ENCODE measurements around the gene GALNT11.

Gene GALNT11

GRCh38 chr7:151993977-151994676 is 31.3 kb upstream of the GALNT11 start:
- no peak overlapping the region for H3K4me3 ChIP-seq (ENCODE audit: insufficient read length, low read depth)
- no peak for TF ChIP-seq YY1 (IDR thresholded peaks at IDR 0.05; ENCODE audit: insufficient read depth, insufficient read length)
- no peak for TF ChIP-seq SUZ12 (IDR thresholded peaks at IDR 0.05; ENCODE audit: extremely low read depth, insufficient read depth, insufficient read length)
- no peak for TF ChIP-seq ZNF274 (IDR thresholded peaks at IDR 0.05; ENCODE audit: low read depth, low read length)
- no peaks in the 10 kb centered on the region for H3K27me3 ChIP-seq (ENCODE audit: insufficient read depth, insufficient read length)
- H3K36me3 ChIP-seq (ENCODE audit: insufficient read depth, insufficient read length, low read length): no peaks in the 10 kb centered on the region
- H3K9me3 ChIP-seq (ENCODE audit: insufficient read depth, low read length): no peaks in the 10 kb centered on the region
- H3K9ac ChIP-seq (ENCODE audit: insufficient read length, low read depth): no peak overlapping the region
- no peak for DNase-seq (ENCODE audit: low read depth, low spot score)
- no peaks in the 10 kb centered on the region for H3K4me1 ChIP-seq (ENCODE audit: insufficient read depth, insufficient read length)

DNA sequence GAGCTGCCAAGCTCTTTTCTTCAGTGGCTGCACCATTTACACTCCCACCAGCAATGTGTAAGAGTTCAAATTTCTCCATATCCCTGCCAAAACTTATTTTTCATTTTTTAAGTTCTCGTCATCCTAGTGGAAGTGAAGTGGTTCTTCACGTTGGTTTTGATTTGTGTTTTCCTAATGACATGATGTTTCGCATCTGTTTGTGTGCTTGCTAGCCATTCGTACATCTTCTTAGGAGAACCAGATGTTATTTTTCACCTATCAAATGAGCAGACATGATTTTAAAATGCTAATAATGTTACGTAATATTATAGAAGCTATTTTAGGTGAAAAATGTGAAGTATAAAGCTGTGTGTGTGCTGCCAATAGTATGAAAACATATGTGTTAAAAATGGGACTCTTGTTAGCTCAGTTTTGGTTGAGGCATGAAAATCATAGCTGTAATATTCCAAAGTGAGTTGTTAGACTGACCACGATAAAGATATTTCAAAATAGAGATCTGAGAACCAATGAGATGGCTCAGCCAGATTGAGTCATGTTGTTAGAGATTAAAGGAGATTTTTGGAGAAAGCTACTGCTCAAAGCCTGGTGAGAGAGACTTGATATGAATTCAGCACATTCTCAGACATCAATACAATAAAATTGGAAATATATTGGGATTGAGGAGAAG is 25.9 kb upstream of the GALNT11 start:
- no peak overlapping the region for H3K4me3 ChIP-seq (ENCODE audit: insufficient read length, low read depth)
- no peak for TF ChIP-seq ZNF274 (IDR thresholded peaks at IDR 0.05; ENCODE audit: low read depth, low read length)
- no peak for TF ChIP-seq YY1 (IDR thresholded peaks at IDR 0.05; ENCODE audit: insufficient read depth, insufficient read length)
- TF ChIP-seq SUZ12 (IDR thresholded peaks at IDR 0.05; ENCODE audit: extremely low read depth, insufficient read depth, insufficient read length): no peak

DNA sequence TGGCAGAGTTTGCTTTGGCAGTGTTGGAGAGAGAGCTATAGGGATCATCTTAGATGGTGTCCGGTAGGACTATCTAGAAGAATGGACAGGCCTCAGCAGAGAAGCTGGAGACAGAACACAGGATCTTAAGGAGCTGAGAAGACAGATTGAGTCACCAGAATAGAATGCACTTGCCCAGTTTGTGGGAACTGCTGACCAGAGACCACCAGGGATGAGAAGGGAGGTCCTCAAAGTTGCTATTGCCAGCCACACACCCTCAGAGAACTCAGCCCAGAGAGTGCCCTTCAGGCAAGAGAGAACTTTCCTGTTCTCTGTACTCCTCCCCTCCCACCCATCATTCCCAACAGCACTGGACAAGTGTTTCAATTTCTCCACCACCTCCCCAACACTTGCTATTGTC is 25.3 kb upstream of the GALNT11 start:
- Histone ChIP-seq H3K4me3 (ENCODE audit: insufficient read length, low read depth) (no peak overlapping the region), H3K9me3 (ENCODE audit: insufficient read depth, low read length) (no peaks in the 10 kb centered on the region), H3K4me1 (ENCODE audit: insufficient read depth, insufficient read length) (no peaks in the 10 kb centered on the region), H3K36me3 (ENCODE audit: insufficient read depth, insufficient read length, low read length) (no peaks in the 10 kb centered on the region), H3K27me3 (ENCODE audit: insufficient read depth, insufficient read length) (no peaks in the 10 kb centered on the region), H3K9ac (ENCODE audit: insufficient read length, low read depth) (no peak overlapping the region)
- no peak for DNase-seq (ENCODE audit: low read depth, low spot score)
- TF ChIP-seq SUZ12 (IDR thresholded peaks at IDR 0.05; ENCODE audit: extremely low read depth, insufficient read depth, insufficient read length): no peak
- no peak for TF ChIP-seq ZNF274 (IDR thresholded peaks at IDR 0.05; ENCODE audit: low read depth, low read length)
- TF ChIP-seq YY1 (IDR thresholded peaks at IDR 0.05; ENCODE audit: insufficient read depth, insufficient read length): no peak

More for the DNA sequence above, 25.9 kb upstream of the GALNT11 start:
- Histone ChIP-seq H3K27me3 (ENCODE audit: insufficient read depth, insufficient read length) (no peaks in the 10 kb centered on the region), H3K9me3 (ENCODE audit: insufficient read depth, low read length) (no peaks in the 10 kb centered on the region), H3K4me1 (ENCODE audit: insufficient read depth, insufficient read length) (no peaks in the 10 kb centered on the region), H3K36me3 (ENCODE audit: insufficient read depth, insufficient read length, low read length) (no peaks in the 10 kb centered on the region), H3K9ac (ENCODE audit: insufficient read length, low read depth) (no peak overlapping the region)
- no peak for DNase-seq (ENCODE audit: low read depth, low spot score)

GRCh38 chr7:152006336-152006735 is 19.1 kb upstream of the GALNT11 start:
- Histone ChIP-seq H3K27me3 (ENCODE audit: insufficient read depth, insufficient read length) (no peaks in the 10 kb centered on the region), H3K4me3 (ENCODE audit: insufficient read length, low read depth) (no peak overlapping the region), H3K4me1 (ENCODE audit: insufficient read depth, insufficient read length) (no peaks in the 10 kb centered on the region), H3K9me3 (ENCODE audit: insufficient read depth, low read length) (no peaks in the 10 kb centered on the region), H3K36me3 (ENCODE audit: insufficient read depth, insufficient read length, low read length) (no peaks in the 10 kb centered on the region), H3K9ac (ENCODE audit: insufficient read length, low read depth) (no peak overlapping the region)
- no peak for DNase-seq (ENCODE audit: low read depth, low spot score)
- TF ChIP-seq YY1 (IDR thresholded peaks at IDR 0.05; ENCODE audit: insufficient read depth, insufficient read length): no peak
- TF ChIP-seq SUZ12 (IDR thresholded peaks at IDR 0.05; ENCODE audit: extremely low read depth, insufficient read depth, insufficient read length): no peak
- no peak for TF ChIP-seq ZNF274 (IDR thresholded peaks at IDR 0.05; ENCODE audit: low read depth, low read length)

- Histone ChIP-seq H3K4me3 (ENCODE audit: insufficient read length, low read depth) (no peak overlapping the region), H3K9me3 (ENCODE audit: insufficient read depth, low read length) (peaks cover 5% of the 10 kb centered on the region; the same call in 1 of the 2 replicates), H3K36me3 (ENCODE audit: insufficient read depth, insufficient read length, low read length) (no peaks in the 10 kb centered on the region), H3K27me3 (ENCODE audit: insufficient read depth, insufficient read length) (no peaks in the 10 kb centered on the region), H3K4me1 (ENCODE audit: insufficient read depth, insufficient read length) (no peaks in the 10 kb centered on the region), H3K9ac (ENCODE audit: insufficient read length, low read depth) (no peak overlapping the region)
- no peak for DNase-seq (ENCODE audit: low read depth, low spot score)
- TF ChIP-seq ZNF274 (IDR thresholded peaks at IDR 0.05; ENCODE audit: low read depth, low read length) (no peak), YY1 (IDR thresholded peaks at IDR 0.05; ENCODE audit: insufficient read depth, insufficient read length) (no peak), SUZ12 (IDR thresholded peaks at IDR 0.05; ENCODE audit: extremely low read depth, insufficient read depth, insufficient read length) (no peak)
Measured at GRCh38 chr7:152011860-152012259, 13.6 kb upstream of the GALNT11 start.

- Histone ChIP-seq H3K9ac (ENCODE audit: insufficient read length, low read depth) (no peak overlapping the region), H3K9me3 (ENCODE audit: insufficient read depth, low read length) (peaks cover 5% of the 10 kb centered on the region; the same call in 1 of the 2 replicates), H3K4me1 (ENCODE audit: insufficient read depth, insufficient read length) (no peaks in the 10 kb centered on the region), H3K27me3 (ENCODE audit: insufficient read depth, insufficient read length) (no peaks in the 10 kb centered on the region), H3K4me3 (ENCODE audit: insufficient read length, low read depth) (no peak overlapping the region), H3K36me3 (ENCODE audit: insufficient read depth, insufficient read length, low read length) (no peaks in the 10 kb centered on the region)
- TF ChIP-seq SUZ12 (IDR thresholded peaks at IDR 0.05; ENCODE audit: extremely low read depth, insufficient read depth, insufficient read length) (no peak), ZNF274 (IDR thresholded peaks at IDR 0.05; ENCODE audit: low read depth, low read length) (no peak), YY1 (IDR thresholded peaks at IDR 0.05; ENCODE audit: insufficient read depth, insufficient read length) (no peak)
- no peak for DNase-seq (ENCODE audit: low read depth, low spot score)
Measured at GRCh38 chr7:152013230-152013629, 12.2 kb upstream of the GALNT11 start.

DNA sequence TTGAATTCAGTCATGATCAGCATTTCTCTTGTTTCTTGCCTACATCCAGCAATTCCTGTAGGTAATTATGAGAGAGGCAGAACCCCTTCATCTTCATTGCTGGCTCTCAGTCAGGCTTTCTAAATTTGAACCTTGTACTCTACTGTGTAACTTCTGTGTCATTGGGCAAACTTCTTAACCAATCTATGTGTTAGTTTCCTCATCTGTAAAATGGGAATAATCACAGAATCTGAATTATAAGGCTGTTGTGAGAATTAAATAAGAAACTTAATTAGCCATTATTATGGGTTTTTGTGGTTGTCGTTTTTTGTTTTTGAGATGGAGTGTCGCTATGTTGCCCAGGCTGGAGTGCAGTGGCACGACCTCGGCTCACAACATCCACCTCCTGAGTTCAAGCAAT is 11.5 kb upstream of the GALNT11 start:
- no peak for DNase-seq (ENCODE audit: low read depth, low spot score)
- no peaks in the 10 kb centered on the region for H3K36me3 ChIP-seq (ENCODE audit: insufficient read depth, insufficient read length, low read length)
- no peak for TF ChIP-seq SUZ12 (IDR thresholded peaks at IDR 0.05; ENCODE audit: extremely low read depth, insufficient read depth, insufficient read length)
- TF ChIP-seq YY1 (IDR thresholded peaks at IDR 0.05; ENCODE audit: insufficient read depth, insufficient read length): no peak
- TF ChIP-seq ZNF274 (IDR thresholded peaks at IDR 0.05; ENCODE audit: low read depth, low read length): no peak
- no peak overlapping the region for H3K9ac ChIP-seq (ENCODE audit: insufficient read length, low read depth)
- H3K4me1 ChIP-seq (ENCODE audit: insufficient read depth, insufficient read length): no peaks in the 10 kb centered on the region
- peaks cover 5% of the 10 kb centered on the region; the same call in 1 of the 2 replicates for H3K9me3 ChIP-seq (ENCODE audit: insufficient read depth, low read length)
- H3K4me3 ChIP-seq (ENCODE audit: insufficient read length, low read depth): no peak overlapping the region
- H3K27me3 ChIP-seq (ENCODE audit: insufficient read depth, insufficient read length): no peaks in the 10 kb centered on the region

All from NT2/D1 (cell line).